Spleen (tissue), 11 donors: ENCODE results near the gene SKI. TPM values are rescaled to one million over a fixed set of nuclear protein-coding genes. Genes with fewer than 3 reads are reported as not detected.
A peak's percentile ranks its signal among the peaks of the same experiment; 100 is the strongest.

Experiments used
- DNase-seq: peaks from one replicate; pipeline ENCODE4 v3.0.0-alpha.2; 2020
- H3K27ac ChIP-seq, 8 donors: fragments of 200-600 bp; sonication (generic) in 7 of 8; 1 replicate in 4 of 8; 2 replicates in 4 of 8; pipeline versions ENCODE4 v1.5.0 to v1.8.0; 2016 to 2021; ENCODE audit warnings: inconsistent platforms in 4 of 8, mild to moderate bottlenecking in 4 of 8, moderate library complexity in 1 of 8
- H3K27me3 ChIP-seq, 7 donors: fragments of 200-600 bp; sonication (generic) in 6 of 7; replicated peaks in 1 of 7; 1 replicate in 4 of 7; 2 replicates in 3 of 7; pipeline versions ENCODE4 v1.5.0 to v1.8.0; 2016 to 2021; ENCODE audit warnings: inconsistent platforms in 3 of 7, mild to moderate bottlenecking in 1 of 7
- H3K36me3 ChIP-seq, 6 donors: fragments of 200-600 bp; sonication (generic) in 5 of 6; 1 replicate in 4 of 6; 2 replicates in 2 of 6; pipeline versions ENCODE4 v1.5.0 to v1.8.0; 2016 to 2021; ENCODE audit warnings: inconsistent platforms in 2 of 6
- H3K4me1 ChIP-seq, 6 donors: fragments of 200-600 bp; sonication (generic) in 5 of 6; 1 replicate in 3 of 6; 2 replicates in 3 of 6; pipeline versions ENCODE4 v1.5.0 to v1.8.0; 2016 to 2021; ENCODE audit warnings: inconsistent platforms in 3 of 6
- H3K4me3 ChIP-seq, 8 donors: fragments of 200-600 bp; sonication (generic) in 7 of 8; 1 replicate in 4 of 8; 2 replicates in 4 of 8; pipeline versions ENCODE4 v1.5.0 to v1.8.0; 2016 to 2021; ENCODE audit warnings: inconsistent platforms in 4 of 8, mild to moderate bottlenecking in 4 of 8, moderate library complexity in 2 of 8
- H3K9me3 ChIP-seq, 8 donors: fragments of 200-600 bp; sonication (generic) in 7 of 8; 1 replicate in 4 of 8; 2 replicates in 4 of 8; pipeline versions ENCODE4 v1.5.0 to v1.8.0; 2016 to 2021; ENCODE audit warnings: inconsistent platforms in 4 of 8
- POLR2A ChIP-seq, 3 donors: fragments of 450-650 bp; IDR thresholded peaks; one replicate each; pipeline ENCODE4 v1.5.1; 2017; ENCODE audit warnings: antibody characterized with exemption in 3 of 3, mild to moderate bottlenecking in 1 of 3
- POLR2AphosphoS5 ChIP-seq, 3 donors: sonication (generic); formaldehyde crosslinking; IDR thresholded peaks; one replicate each; pipeline ENCODE4 v1.5.1; 2017; ENCODE audit warnings: antibody characterized with exemption in 3 of 3
- WGBS, 5 donors: extraction: QIAGEN DNeasy Blood & Tissue Kit in 3 of 5; methylation state at CpG; one replicate each; pipeline versions ENCODE4 v1.1.5 to v1.1.7; 2013 to 2018; 5-methylcytosine and 5-hydroxymethylcytosine counted together
- intact Hi-C: fragments of 100-400 bp; cut with DNase I; formaldehyde crosslinking; loops from one replicate; pipeline ENCODE4 v1.15.0; 2023; ENCODE audit warnings: low total_unique reads
- polyA plus RNA-seq, 3 donors: library from polyadenylated mRNA; stranded (reverse); fragments of 200-250 nt; gene quantifications; one replicate each; pipeline ENCODE4 v1.2.1, GENCODE V29; 2013
- total RNA-seq, 7 donors: library from RNA; depleted of rRNA in 3 of 7; stranded (reverse); fragments of >200 nt in 3 of 7; fragmentation: NEBNext Ultra II Directional in 4 of 7; extraction: Animal tissue kit (Norgen Biotek cat#: 25700) in 4 of 7; gene quantifications; one replicate each; pipeline versions ENCODE4 v1.1.0 to v1.2.1, GENCODE V29; 2016 to 2021
- TF ChIP-seq, protein P1 (sequence below), 11 experiments: fragments of 200-600 bp in 7 of 11; fragments of 450-650 bp in 4 of 11; sonication (generic) in 4 of 11; IDR thresholded peaks in 8 of 11; conservative IDR thresholded peaks in 3 of 11; 1 replicate in 7 of 11; 2 replicates in 4 of 11; pipeline versions ENCODE4 v1.4.0 to v1.8.0; 2016 to 2021; ENCODE audit warnings: antibody characterized with exemption in 11 of 11, inconsistent platforms in 4 of 11, mild to moderate bottlenecking in 1 of 11
- donor health status: healthy with polysubstance abuse.
- donor health status: DM: no; HTN: no; CAD: no; lungs with moderate emphysema.
- donor health status: DM: no; HTN: no; CAD: no.
- donor health status: Bipolar disorder and iron deficiency.
- donor health status: healthy.
- donor health status: DM: no; HTN: no; CAD: no.
- donor health status: DM: yes; HTN: yes; CAD: no.

SKI gene
- total and polyA plus RNA-seq, 10 donors, result 4.4 to 100.0 (median 54.3) TPM

GRCh38 chr1:2231532-2232254 lies 3.6 kb downstream of the SKI start:
- DNase-seq, result peak; percentile 89
- intact Hi-C loops, result loop anchor here (10.0 kb wide), 1 partner anchor 63 kb away; no protein-coding TSS in a partner anchor
- peaks cover 70 to 82% (median 79%) of the 10 kb centered on the region in 6 donors for H3K4me1 ChIP-seq

GRCh38 chr1:2232255-2232915 lies 4.3 kb downstream of the SKI start:
- Histone ChIP-seq H3K27ac (peak overlapping the region; percentile 28 to 99 (median 84)), H3K4me1 (peaks cover 77 to 85% (median 83%) of the 10 kb centered on the region in 6 donors), H3K27me3 (no peaks in the 10 kb centered on the region), H3K9me3 (no peaks in the 10 kb centered on the region), H3K36me3 (no peaks in the 10 kb centered on the region), H3K4me3 (peak overlapping the region; percentile 0 to 90 (median 74))
- DNase-seq, result peak; percentile 83
- WGBS, 5 donors, result 46 to 59% (median 54%) methylated on average over 10 to 17 of the region's 17 CpGs
- intact Hi-C loops, result loop anchor here (10.0 kb wide), 1 partner anchor 62 kb away; no protein-coding TSS in a partner anchor
- TF ChIP-seq POLR2AphosphoS5 (IDR thresholded peaks at IDR 0.05), result peak in 2 of 3 donors; percentile 53 to 70
- TF ChIP-seq POLR2A (IDR thresholded peaks at IDR 0.05), result no peak

More at GRCh38 chr1:2231532-2232254, 3.6 kb downstream of the SKI start:
- no peaks in the 10 kb centered on the region for H3K9me3 ChIP-seq
- peak overlapping the region; percentile 69 to 90 (median 74) for H3K4me3 ChIP-seq
- H3K27me3 ChIP-seq, result peaks cover 0 to 4% (median 0%) of the 10 kb centered on the region in 7 donors
- TF ChIP-seq POLR2AphosphoS5 (IDR thresholded peaks at IDR 0.05), result peak; percentile 68 to 76 (median 69)
- TF ChIP-seq, protein P1, sequence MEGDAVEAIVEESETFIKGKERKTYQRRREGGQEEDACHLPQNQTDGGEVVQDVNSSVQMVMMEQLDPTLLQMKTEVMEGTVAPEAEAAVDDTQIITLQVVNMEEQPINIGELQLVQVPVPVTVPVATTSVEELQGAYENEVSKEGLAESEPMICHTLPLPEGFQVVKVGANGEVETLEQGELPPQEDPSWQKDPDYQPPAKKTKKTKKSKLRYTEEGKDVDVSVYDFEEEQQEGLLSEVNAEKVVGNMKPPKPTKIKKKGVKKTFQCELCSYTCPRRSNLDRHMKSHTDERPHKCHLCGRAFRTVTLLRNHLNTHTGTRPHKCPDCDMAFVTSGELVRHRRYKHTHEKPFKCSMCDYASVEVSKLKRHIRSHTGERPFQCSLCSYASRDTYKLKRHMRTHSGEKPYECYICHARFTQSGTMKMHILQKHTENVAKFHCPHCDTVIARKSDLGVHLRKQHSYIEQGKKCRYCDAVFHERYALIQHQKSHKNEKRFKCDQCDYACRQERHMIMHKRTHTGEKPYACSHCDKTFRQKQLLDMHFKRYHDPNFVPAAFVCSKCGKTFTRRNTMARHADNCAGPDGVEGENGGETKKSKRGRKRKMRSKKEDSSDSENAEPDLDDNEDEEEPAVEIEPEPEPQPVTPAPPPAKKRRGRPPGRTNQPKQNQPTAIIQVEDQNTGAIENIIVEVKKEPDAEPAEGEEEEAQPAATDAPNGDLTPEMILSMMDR (IDR thresholded peaks at IDR 0.05 in 8 of 11, conservative IDR thresholded peaks at IDR 0.05 in 3 of 11), result no peak
- peak overlapping the region; percentile 53 to 99 (median 84) for H3K27ac ChIP-seq
- WGBS, 5 donors, result 33 to 59% (median 48%) methylated on average over 25 to 26 of the region's 26 CpGs
- no peaks in the 10 kb centered on the region for H3K36me3 ChIP-seq

DNA sequence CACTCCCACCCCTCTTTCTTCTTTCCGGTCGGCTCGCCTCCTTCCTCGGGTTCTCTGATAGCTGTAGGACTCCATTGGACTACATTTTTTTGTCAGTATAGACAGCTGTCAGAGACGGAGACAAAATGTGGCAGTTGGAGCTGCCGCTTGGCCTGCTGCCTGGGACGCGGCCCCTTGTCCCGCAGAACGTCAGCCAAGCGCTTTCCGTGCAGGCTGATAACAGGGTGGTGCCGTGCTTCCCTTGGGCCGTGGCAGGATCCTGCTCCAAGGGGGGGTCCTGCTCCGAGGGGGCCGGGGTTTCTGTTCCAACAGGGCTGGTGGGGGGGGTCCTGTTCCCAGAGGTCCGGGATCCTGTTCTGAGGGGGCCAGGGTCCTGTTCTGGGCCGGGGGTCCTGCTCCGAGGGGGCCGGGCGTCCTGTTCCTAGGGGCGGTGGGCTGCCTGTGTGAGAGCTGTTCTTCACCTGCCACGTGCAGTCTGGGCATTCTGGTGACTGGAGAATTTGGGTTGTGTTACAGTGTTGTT lies 4.9 kb downstream of the SKI start:
- no peaks in the 10 kb centered on the region for H3K27me3 ChIP-seq
- peak overlapping the region; percentile 28 to 99 (median 86) for H3K27ac ChIP-seq
- intact Hi-C loops, result loop anchor here (10.0 kb wide), 1 partner anchor 62 kb away; no protein-coding TSS in a partner anchor
- TF ChIP-seq, protein P1 (IDR thresholded peaks at IDR 0.05 in 8 of 11, conservative IDR thresholded peaks at IDR 0.05 in 3 of 11), result no peak
- TF ChIP-seq POLR2AphosphoS5 (IDR thresholded peaks at IDR 0.05), result peak in 1 of 3 donors; percentile 47
- no peaks in the 10 kb centered on the region for H3K36me3 ChIP-seq
- no peaks in the 10 kb centered on the region for H3K9me3 ChIP-seq
- peaks cover 82 to 91% (median 89%) of the 10 kb centered on the region in 6 donors for H3K4me1 ChIP-seq
- H3K4me3 ChIP-seq, result peak overlapping the region; percentile 0 to 90 (median 74)
- WGBS, 5 donors, result 42 to 77% (median 54%) methylated on average over 21 to 23 of the region's 23 CpGs
- DNase-seq, result peak; percentile 80

DNA sequence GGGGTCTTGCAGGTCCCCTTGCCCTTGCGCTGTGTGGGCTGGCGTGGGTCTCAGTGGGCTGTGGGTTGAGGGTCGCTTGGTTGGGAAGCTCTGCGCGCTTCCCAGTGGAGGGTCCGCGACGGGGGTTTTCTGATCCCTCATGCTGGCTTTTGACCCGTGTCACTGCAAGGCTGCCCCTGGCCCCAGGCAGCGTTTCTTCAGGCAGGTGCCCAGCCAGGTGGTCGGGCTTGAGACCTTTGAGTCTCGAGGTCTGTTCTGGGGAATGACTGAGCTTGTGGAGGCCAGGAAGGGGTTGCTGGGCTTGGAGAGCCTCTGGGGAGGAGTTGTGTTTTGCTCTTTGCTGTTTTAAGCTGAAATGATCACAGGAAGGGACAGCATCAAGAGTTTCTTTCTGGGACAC lies 5.3 kb downstream of the SKI start:
- Histone ChIP-seq H3K36me3 (peaks cover 0 to 5% (median 0%) of the 10 kb centered on the region in 6 donors), H3K4me1 (peaks cover 87 to 96% (median 94%) of the 10 kb centered on the region in 6 donors), H3K27ac (peak overlapping the region in 7 of 8 donors; percentile 79 to 99 (median 86)), H3K4me3 (peak overlapping the region in 5 of 8 donors; percentile 17 to 90 (median 70)), H3K27me3 (no peaks in the 10 kb centered on the region), H3K9me3 (no peaks in the 10 kb centered on the region)
- peak; percentile 80 for DNase-seq
- intact Hi-C loops, result loop anchor here (10.0 kb wide), 1 partner anchor 61 kb away; no protein-coding TSS in a partner anchor
- TF ChIP-seq POLR2A (IDR thresholded peaks at IDR 0.05) (no peak), POLR2AphosphoS5 (IDR thresholded peaks at IDR 0.05) (no peak)
- TF ChIP-seq, protein P1 (IDR thresholded peaks at IDR 0.05 in 8 of 11, conservative IDR thresholded peaks at IDR 0.05 in 3 of 11), result no peak
- WGBS, 5 donors, result 47 to 72% (median 62%) methylated on average over 3 to 12 of the region's 12 CpGs
